Hematopoietic multipotent progenitor cell treated with erythropoietin and hydrocortisone succinate and interleukin-3 and kit ligand, for 4 days (in vitro differentiated cells): ENCODE data around the gene ANXA10.
"Not testable (repeated sequence)": the region's sequence is repeated elsewhere in the genome, so short reads cannot be mapped to it uniquely, and the experiment has no call there.

Source experiments
- DNase-seq: peaks from one replicate; pipeline ENCODE4 v3.0.0-alpha.2; 2015

ANXA10 gene

GRCh38 chr4:168119100-168119499 is 26.8 kb downstream of the ANXA10 start:
- peak; percentile 6 for DNase-seq

- DNase-seq = no peak
Observed at GRCh38 chr4:168119890-168120289, 27.6 kb downstream of the ANXA10 start.

DNA sequence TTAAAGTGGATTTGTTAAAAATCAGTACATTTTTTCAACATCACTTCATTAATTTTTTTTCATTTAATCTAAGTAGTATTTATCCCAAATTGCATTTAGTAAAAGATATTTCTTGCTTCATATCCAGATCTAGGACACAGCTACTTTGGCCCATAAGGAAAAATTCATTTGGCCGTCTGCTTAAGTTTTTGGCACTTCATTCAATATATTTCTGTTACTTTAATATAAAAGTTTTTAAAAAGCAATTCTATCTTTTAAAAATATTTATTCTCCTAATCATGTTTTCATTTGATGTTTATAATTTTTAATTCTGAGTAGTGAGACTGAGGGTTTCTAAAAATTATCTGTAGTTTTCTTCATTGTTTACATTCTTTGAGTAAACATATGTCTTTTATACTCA is 28.5 kb downstream of the ANXA10 start:
- DNase-seq = no peak

DNA sequence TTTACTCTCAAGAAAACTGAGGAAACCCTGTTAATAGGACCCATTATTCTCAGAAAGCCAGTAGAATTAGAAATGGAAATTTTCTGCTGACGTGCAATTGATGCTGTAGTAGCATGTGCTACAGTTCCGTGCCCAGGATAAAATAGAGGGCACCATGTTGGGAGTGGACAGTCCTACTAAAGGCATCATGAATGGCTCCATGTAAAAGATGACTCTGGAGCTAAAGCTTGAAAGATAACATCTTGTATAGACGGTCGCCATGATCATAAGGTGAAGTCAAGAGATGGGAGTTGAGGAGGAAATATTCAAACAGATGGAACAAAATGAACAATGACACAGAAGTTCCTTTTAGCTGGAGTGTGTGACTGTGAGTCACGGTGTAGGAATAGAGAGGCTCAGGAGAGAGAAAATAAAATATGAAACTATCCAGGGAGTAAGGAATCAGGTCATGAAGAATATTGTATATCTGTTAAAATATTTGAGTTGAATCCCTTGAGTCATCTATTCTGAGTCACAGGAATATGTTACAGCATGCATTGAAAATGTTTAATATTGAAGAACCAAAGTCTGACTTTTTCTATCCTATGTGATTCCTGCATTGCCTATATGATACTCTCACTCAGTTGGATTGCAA is 31.8 kb downstream of the ANXA10 start:
- DNase-seq = no peak

- no peak for DNase-seq
Observed at GRCh38 chr4:168126952-168127351, 34.6 kb downstream of the ANXA10 start.

GRCh38 chr4:168128601-168129000 is 36.3 kb downstream of the ANXA10 start:
- DNase-seq = no peak

GRCh38 chr4:168129046-168129772 is 36.9 kb downstream of the ANXA10 start:
- no peak for DNase-seq

GRCh38 chr4:168129802-168130201 is 37.5 kb downstream of the ANXA10 start:
- no peak for DNase-seq

DNA sequence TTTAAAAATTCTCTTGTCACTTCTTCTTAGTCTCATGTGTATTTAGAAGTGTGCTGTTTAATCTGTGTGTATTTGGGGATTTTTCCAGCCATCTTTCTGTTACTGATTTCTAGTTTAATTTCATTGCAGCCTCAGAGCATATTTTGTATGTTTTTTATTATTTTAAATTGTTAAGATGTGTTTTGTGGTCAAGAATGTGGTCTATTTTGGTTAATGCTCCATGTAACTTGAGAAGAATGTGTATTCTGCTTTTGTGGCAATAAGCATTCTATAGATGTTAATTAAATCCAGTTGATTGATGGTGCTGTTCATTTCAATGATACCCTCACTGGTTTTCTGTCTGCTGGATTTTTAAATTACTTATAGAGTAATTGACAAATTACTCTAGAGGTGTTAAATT is 38.9 kb downstream of the ANXA10 start:
- no peak for DNase-seq

- no peak for DNase-seq
Observed at GRCh38 chr4:168134651-168135050, 42.3 kb downstream of the ANXA10 start.

DNA sequence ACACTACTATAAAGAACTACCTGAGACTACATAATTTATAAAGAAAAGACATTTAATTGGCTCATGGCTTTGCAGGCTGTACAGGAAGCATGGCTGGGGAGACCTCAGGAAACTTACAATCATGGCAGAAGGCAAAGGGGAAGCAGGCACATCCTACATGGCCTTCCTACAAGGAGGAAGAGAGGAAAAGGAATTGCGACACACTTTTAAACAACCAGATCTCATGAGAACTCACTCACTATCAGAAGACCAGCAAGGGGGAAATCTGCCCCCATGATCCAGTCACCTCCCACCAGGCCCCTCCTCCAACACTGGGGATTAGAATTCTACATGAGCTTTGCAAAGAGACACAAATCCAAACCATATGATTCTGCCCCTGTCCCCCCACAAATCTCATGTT is 43.5 kb downstream of the ANXA10 start:
- not testable (repeated sequence) for DNase-seq

DNA sequence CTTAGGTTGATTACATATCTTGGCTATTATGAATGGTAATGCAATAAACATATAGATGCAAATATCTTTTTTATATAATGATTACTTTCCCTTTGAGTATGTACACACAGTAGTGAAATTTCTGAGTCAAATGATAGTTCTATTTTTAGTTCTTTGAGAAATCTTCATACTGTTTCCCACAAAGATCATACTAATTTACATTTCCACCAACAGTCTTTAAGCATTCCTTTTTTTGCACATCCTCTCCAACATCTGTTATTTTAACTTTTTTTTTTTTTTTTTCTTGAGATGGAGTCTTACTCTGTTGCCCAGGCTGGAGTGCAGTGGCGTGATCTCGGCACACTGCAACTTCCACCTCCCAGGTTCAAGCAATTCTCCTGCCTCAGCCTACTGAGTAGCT is 45.4 kb downstream of the ANXA10 start:
- not testable (repeated sequence) for DNase-seq

DNA sequence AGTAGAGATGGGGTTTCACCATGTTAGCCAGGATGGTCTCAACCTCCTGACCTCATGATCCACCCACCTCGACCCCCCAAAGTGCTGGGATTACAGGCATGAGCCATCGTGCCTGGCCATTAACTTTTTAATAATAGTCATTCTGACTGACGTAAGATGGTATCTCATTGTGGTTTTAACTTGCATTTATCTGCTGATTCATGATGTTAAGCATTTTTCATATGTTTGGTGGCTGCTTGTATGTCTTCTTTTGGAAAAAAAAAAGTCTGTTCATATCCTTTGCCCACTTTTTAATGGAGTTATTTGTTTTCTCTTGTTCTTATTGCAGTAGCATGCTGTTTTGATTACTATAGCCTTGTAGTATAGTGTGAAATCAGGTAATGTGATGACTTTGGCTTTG is 45.8 kb downstream of the ANXA10 start:
- peak; percentile 33 for DNase-seq

DNA sequence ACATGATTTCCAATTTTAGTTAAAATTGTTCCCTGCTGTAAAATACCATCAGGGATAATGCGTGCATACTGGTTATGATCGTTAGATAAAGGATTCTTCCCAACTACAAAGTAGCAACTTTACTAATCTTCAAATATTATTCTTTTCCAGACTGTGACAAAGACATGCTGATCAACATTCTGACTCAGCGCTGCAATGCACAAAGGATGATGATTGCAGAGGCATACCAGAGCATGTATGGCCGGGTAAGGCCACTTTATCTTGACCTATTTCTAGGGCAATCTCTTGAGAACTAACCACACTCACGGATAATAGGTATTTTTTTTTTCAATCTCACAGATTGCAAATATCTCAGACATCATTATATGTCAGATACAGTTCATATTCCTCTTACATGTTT is 47.0 kb downstream of the ANXA10 start:
- no peak for DNase-seq

GRCh38 chr4:168141733-168142132 is 49.4 kb downstream of the ANXA10 start:
- DNase-seq = no peak

- no peak for DNase-seq
Observed at GRCh38 chr4:168143601-168144000, 51.3 kb downstream of the ANXA10 start.

DNA sequence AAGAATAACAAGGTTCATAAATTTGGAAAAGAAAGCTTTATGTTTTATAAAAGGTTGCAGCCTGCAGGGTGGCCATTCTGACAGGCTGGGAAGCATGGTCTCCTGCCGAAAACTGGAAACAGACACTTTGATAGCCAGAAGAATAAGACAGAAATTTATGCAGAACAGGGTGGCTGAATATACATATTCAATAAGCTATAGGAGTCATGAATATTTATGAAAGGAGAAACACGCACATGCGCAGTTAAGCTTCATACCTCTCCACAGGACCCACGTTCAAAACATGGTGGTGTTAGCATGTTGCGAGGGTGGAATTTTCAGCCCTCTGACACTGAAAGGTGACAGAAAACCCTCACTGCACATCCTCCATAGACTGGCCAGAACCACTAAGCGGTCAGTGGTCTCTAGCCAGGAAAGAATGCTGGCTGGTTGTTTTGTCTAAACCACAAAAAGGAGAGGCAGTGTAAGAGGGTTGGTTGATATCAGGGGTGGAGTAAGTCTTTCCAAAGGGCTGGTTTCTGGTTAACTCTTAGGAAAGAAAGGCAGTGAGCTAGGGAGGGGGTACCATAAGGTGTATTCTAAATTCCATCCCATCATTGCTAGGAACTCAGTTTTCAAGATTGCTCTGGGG is 58.2 kb downstream of the ANXA10 start:
- no peak for DNase-seq

DNA sequence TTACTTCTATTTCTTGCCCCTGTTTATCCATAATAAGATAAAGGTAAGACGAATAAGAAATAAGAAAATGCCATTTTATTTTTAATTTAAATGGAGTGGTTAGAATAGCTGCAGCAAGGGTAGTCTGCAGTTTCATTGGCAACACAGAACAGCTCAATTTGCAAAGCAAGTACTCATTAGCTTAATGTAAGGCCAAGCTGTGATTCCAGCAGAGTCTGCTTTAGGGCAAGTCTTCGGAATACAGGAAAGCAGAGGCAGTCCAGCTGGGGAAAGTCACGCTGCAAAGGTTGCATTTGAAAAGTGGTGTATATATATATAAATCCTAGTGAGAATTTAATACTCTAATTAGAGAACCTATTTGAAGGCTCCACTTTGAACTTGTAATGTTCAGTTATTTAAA is 59.0 kb downstream of the ANXA10 start:
- no peak for DNase-seq

GRCh38 chr4:168152837-168153500 is 60.6 kb downstream of the ANXA10 start:
- DNase-seq = no peak

- peak; percentile 87 for DNase-seq
Observed at GRCh38 chr4:168153596-168154440, 61.5 kb downstream of the ANXA10 start.

GRCh38 chr4:168154546-168155277 is 62.4 kb downstream of the ANXA10 start:
- no peak for DNase-seq

- DNase-seq = no peak
Observed at GRCh38 chr4:168162604-168163003, 70.3 kb downstream of the ANXA10 start.
